Activated T-cell treated with anti-CD3 and anti-CD28 coated beads, Interleukin-2, amount 50 U/mL, for 1 hour (primary cell): Measurements from ENCODE around the gene NOTCH4.
"Not testable (repeated sequence)": the region's sequence is repeated elsewhere in the genome, so short reads cannot be mapped to it uniquely, and the experiment has no call there.

ENCODE experiments used
- DNase-seq: peaks from one replicate; pipeline ENCODE4 v3.0.0-alpha.2; 2020

NOTCH4 gene

DNA sequence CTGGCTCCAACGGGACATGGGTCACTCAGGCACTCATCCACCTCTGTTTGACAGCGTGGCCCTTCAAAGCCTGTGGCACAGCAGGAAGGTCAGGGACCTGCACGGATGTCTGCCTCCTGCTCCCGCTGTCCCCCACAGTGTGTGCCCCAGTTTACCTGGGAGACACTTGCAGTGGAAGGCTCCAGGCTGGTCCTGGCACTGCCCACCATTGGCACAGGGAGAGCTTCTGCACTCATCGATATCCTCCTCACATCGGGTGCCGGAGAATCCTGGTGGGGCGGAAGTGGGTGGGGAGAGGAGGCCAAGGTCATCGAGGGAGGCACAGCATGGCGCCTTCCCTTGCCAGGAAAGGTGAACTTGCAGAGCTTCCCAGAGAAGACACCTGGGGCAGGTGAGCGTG lies 6.9 kb downstream of the NOTCH4 start:
- DNase-seq: no peak

- DNase-seq: no peak
Observed at GRCh38 chr6:32216285-32216684, 7.6 kb downstream of the NOTCH4 start.

DNA sequence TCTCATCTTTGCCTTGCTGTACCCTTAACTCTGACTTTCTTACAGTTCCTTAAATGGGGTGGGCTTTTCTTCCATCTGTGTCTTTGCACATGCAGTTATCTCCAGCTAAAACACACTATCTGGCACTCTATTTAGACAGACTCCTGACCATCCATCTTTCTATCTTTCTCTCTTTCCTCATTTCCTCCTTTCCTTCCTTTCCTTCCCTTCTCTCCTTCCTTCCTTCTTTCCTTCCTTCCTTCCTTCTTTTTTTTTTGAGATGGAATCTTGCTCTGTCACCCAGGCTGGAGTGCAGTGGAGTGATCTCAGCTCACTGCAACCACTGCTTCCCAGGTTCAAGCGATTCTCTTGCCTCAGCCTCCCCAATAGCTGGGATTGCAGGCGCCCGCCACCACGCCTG lies 8.2 kb downstream of the NOTCH4 start:
- DNase-seq: no peak

- no peak for DNase-seq
Observed at GRCh38 chr6:32214126-32214525, 9.7 kb downstream of the NOTCH4 start.

GRCh38 chr6:32213649-32214048 lies 10.2 kb downstream of the NOTCH4 start:
- no peak for DNase-seq

DNA sequence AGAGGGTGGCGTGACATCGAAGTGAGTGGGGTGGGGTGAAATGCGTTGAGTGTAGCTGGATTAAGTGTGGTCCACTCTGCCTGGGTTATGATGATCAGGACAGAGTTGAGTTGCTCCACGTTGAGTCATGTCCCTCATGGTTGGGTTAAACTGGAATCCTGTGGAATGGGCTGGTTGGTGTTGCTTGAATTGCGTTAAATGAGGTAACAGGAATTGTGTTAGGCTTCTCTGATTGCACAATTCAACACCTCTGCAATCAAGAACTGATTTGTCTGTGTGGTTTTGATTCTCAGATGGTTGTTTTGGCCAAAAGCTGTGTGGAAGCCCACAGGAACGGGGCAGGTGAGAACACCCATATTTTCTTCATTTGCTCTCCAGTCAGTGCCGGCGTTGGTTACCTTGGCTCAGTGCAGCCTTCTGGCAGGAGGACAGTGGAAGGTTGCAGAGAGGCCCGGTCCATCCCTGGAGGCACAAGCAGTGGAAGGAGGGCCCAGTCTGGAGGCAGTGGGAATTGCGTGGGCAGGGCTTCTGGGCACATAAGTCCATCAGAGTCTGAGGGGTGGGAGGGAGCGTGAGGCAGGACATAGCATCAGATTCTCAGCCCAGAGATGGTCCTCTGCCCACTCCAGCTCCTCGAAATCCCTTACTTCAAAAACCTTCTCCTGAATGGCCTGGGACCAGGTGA lies 11.6 kb downstream of the NOTCH4 start:
- DNase-seq: no peak

DNA sequence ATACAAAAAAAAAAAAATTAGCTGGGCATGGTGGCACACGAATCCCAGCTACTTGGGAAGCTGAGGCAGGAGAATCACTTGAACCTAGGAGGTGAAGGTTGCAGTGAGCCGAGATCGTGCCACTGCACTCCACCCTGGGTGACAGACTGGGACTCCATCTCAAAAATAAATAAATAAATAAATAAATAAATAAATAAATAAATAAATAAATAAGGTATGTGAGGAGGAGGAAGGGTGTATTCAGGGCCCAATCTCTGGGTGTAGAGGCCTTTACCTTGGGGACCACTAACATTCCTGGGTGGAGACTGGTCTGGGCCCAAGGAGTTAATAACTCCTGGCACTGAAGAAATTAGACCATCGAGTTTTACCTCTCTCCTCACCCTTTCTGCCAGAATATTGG lies 12.4 kb downstream of the NOTCH4 start:
- not testable (repeated sequence) for DNase-seq

GRCh38 chr6:32210191-32210601 lies 13.7 kb downstream of the NOTCH4 start:
- DNase-seq: no peak

GRCh38 chr6:32208996-32209395 lies 14.9 kb downstream of the NOTCH4 start:
- DNase-seq: no peak

GRCh38 chr6:32204268-32204715 lies 19.6 kb downstream of the NOTCH4 start:
- no peak for DNase-seq

DNA sequence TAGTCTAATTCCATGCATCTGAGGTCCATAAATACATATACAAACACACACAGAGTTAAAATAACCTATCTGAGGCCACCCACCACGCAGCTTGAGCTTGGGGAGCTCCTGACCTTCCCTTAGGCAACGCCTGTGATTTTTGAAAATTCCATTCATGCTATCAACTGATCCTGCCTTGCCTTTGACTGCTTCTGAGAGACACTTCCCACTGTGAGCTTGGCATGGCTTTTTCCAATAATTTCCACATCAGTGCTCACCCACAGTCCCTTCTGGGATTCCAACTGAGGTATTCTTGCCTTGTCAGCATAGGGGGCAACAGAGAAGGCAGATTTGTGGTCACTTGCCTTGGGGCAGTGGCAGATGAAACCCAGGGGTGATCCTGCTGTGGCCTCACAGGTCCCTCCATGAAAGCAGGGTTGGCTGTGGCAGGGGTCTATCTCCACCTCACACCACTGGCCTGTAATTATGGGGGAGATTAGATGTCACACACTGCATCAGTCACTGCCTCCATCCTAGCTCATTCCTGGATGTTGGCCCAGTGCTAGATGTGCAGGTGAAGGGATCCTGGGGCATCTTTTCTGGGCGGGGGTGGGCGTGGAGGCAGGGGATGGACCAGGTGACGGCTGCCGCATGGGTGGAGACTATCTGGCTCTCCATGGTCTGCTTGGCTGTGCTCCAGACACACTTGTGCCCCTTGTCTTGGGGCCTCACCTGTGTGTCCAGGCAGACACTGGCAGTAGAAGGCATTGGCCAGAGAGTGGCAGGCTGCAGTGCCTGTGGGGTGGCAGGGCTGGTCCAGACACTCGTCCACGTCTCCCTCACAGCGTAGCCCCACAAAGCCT lies 20.2 kb downstream of the NOTCH4 start:
- DNase-seq: no peak

- no peak for DNase-seq
Observed at GRCh38 chr6:32202186-32202585, 21.7 kb downstream of the NOTCH4 start.

- DNase-seq: no peak
Observed at GRCh38 chr6:32200711-32201475, 23.0 kb downstream of the NOTCH4 start.

DNA sequence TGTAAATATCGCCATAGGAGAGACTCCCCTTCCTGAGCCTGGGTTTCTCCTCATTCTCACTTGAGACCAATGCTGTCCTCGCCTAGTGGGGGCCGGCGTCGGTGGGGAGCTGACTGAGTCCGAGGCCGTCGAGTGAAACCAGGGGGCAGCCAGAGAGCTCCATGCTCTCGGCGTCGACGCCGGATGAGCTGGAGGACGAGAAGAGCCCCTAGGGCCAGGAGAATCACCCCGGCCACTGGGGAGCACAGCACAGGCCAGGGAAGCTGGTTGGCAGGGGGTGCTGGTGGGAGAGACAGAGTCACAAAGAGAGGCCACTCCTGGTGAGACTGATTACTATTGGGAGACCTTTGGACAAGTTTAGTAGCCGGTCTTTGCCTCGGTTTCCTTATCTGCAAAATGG lies 25.0 kb downstream of the NOTCH4 start:
- no peak for DNase-seq

DNA sequence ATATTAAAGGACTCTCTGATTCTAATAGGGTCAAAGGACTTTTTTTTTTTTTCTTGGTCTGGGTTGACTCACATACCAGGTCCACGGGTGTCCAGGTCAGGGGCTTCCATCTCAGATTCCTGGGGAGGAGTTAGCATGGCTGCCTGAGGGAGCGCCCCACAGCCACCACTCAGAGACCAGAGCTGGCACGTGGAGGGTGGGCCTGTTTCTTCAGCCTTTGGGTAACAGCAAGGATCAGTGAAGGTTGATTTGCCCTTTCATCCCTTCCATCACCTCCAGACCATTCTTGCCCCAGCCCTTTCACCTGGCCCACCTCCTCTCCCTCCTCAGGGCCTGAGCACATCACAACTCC lies 25.5 kb downstream of the NOTCH4 start:
- no peak for DNase-seq

- no peak for DNase-seq
Observed at GRCh38 chr6:32196682-32197616, 26.9 kb downstream of the NOTCH4 start.

DNA sequence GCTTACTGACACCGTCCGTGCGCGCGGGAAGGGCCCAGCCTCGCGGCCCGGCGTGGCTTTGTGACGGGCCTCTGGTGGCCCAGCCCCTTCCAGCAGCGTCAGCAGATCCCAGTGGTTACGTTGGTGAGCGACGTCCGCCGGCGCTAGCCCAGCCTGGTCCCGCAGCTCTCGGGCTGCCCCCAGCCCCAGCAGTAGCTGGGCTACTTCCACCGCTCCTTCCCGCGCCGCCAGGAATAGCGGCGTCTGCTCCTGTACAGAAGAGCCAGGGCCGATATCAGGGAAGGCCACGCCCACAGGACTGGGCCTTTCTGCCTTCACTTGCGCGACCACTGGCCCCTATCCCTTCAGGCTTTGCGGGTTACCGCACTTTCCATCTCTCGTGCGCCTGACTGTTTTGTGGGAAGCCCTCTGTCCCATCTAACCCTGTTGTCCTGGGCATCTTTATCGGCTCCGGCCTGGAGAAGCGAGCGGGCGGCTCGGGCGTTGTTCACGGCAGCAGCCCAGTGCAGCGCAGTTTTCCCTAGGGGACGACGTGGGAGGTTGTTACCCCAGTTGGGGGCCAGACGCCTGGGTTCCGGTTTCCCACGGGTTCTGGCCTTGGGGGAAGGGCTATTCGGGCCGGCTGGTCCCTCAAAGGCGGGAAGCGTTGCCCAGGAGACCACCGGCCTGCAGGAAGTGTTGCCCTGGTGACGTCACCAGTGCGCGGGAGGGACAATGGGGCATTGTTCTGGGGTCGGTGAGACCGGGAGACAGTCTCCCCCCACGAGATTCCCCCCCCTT lies 27.8 kb downstream of the NOTCH4 start:
- DNase-seq: no peak

DNA sequence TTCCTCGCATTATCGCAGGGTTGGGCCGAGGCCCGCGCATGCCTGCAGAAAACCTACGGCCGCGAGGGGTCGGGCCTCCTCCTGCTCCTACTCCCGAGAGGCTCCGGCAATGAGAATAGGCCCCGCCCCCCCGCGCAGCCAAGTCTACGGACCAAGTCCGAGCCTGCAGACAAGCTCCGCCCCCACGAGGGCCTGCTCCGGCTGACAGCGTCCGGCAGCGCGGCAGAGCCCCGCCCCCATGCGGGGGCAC lies 28.3 kb downstream of the NOTCH4 start:
- DNase-seq: peak; percentile 98

DNA sequence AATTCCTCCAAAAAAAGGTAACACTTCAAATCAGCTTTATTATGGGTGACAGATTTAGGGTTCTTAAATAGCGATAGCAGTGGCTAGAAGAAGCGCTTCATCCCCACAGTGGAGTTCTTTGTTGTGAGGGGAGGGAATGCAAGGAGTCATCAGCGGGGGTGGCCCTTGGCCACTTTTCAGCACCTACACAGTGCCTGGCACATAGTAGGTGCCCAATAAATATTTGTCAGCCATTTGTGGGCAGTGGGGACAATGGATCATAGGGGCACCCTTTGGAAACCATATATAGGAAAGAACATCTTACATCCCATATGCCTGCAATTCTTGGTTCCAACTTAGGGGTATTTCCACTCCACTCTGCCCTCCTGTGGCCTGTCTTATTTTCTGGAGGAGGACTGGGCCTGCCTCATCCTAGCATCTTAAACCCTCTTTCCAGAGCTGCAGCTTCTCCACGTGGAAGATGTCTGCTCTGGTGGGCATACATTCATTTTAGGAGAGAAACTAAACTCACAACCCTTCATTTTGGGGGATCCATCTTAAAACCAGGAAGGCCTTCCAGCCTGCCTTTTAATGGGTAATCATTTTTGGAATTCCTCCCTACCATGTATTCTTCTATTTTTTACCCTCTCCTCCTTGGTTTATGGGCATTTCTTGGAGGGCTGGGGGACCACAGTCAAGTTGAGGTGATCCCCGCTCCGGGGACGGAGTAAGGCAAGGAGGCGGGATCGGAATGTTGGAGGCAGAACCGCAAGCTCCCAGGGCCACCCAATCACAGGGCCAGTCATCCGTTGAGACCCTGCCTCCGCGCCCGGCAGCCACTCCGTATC lies 28.8 kb downstream of the NOTCH4 start:
- no peak for DNase-seq

GRCh38 chr6:32194388-32194787 lies 29.5 kb downstream of the NOTCH4 start:
- no peak for DNase-seq

DNA sequence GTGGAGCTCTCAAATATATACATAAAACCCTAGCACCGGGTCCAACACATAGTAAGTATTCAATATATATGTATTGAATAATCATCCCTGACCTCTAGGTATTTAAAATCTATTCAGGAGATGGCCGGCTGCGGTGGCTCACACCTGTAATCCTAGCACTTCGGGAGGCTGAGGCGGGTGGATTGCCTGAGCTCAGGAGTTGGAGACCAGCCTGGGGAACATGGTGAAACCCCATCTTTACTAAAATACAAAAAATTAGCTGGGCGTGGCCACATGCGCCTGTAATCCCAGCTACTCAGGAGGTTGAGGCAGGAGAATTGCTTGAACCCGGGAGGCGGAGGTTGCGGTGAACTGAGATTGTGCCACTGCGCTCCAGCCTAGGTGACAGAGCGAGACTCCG lies 30.8 kb downstream of the NOTCH4 start:
- DNase-seq: not testable (repeated sequence)
